ENCODE results near the gene ZNF773. TPM values are rescaled to one million over a fixed set of nuclear protein-coding genes. Genes with fewer than 3 reads are reported as not detected.

ZNF773 gene
- total RNA-seq, 1 donor from 2014 or later = 3.9 TPM

DNA sequence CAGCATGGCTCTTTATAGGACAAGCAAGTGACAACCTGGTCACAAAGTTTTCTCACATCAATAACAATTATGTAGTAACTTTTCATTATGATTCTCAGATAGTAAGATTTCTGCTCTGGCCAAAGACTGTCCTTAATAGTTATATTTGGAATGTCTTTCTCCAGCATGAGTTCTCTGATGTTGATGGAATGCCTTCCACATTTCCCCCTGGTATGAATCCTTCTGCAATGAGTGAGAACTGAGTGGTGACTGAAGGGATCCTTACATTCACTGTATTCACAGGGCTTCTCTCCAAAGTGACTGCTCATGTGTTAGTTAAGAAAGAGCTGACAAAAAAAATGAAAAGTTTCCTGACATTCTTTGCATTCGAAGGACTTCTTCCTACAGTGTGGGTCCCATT, 46.8 kb downstream of the ZNF773 start:
- ATAC-seq (ENCODE audit: poor library complexity) = no peak
- DNase-seq = no peak
- intact Hi-C loops (cut with DNase I) = no loop called here

DNA sequence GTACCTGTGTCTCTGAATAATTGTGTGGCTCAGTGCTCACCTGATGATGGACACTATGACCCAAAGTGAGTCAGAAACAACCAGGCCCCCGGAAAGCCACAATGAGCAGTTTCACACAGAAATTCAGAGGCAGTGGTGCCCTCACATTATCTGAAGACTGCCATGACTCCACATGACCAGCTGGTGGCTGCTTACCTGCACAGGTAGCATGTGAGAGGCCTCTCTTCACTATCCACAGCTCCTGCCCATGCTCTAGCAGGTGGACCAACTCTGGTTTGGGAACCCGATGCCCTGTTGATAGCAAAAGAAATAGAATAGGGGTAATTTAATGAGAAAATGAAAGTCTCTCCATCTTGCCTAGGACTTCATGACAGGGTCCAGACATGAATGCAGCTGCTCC, 52.7 kb downstream of the ZNF773 start:
- DNase-seq (no peak), ATAC-seq (ENCODE audit: poor library complexity) (no peak)
- intact Hi-C loops (cut with DNase I) = no loop called here

DNA sequence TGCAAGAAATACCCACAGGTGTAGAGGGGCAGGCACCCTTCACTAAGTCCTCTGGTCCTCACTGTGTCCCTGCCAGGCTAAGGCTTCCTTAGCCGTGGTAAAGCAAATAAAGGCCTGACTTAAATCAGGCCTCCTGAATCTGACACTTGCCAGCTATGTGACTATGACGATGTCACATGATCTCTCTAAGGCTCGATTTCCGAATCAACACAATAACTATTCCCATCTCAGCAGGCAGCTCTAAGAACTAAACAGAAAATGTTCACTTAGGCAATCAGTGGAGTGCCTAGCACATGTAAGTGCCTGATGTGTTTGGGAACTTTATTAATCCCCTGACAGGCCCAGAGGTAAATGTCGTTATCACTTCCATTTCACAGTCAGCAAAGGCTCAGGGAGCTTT, 57.9 kb downstream of the ZNF773 start:
- DNase-seq (no peak), ATAC-seq (ENCODE audit: poor library complexity) (no peak)
- intact Hi-C loops (cut with DNase I) = no loop called here

Other genes with a start within 250 kb of the ZNF773 start
- gene ZNF460, start 219.5 kb upstream of the ZNF773 start, total RNA-seq = 23.0 TPM
- gene ZNF543, start 179.5 kb upstream of the ZNF773 start, total RNA-seq = 5.6 TPM
- gene ZNF304, start 148.7 kb upstream of the ZNF773 start, total RNA-seq = 7.5 TPM
- 9.1 TPM for gene TRAPPC2B, start 136.4 kb upstream of the ZNF773 start, total RNA-seq
- gene ZNF547, start 136.4 kb upstream of the ZNF773 start, total RNA-seq = 3.3 TPM
- 13.5 TPM for gene ZNF548, start 110.1 kb upstream of the ZNF773 start, total RNA-seq
- gene ZNF17, start 88.8 kb upstream of the ZNF773 start, total RNA-seq = 10.1 TPM
- gene ZNF749, start 64.6 kb upstream of the ZNF773 start, total RNA-seq = 3.4 TPM
- 3.7 TPM for gene VN1R1, start 42.8 kb upstream of the ZNF773 start, total RNA-seq
- gene ZNF772, start 22.4 kb upstream of the ZNF773 start, total RNA-seq = 21.4 TPM
- gene ZNF419, start 12.2 kb upstream of the ZNF773 start, total RNA-seq = 7.7 TPM
- gene ZNF549, start 27.4 kb downstream of the ZNF773 start, total RNA-seq = 4.2 TPM
- gene ZNF550, start 59.9 kb downstream of the ZNF773 start, total RNA-seq = 8.0 TPM
- gene ZNF416, start 79.0 kb downstream of the ZNF773 start, total RNA-seq = 4.2 TPM
- 3.8 TPM for gene ZIK1, start 84.2 kb downstream of the ZNF773 start, total RNA-seq
- 3.7 TPM for gene ZNF530, start 99.9 kb downstream of the ZNF773 start, total RNA-seq
- 15.7 TPM for gene ZNF134, start 114.3 kb downstream of the ZNF773 start, total RNA-seq
- 8.6 TPM for gene ZNF211, start 133.2 kb downstream of the ZNF773 start, total RNA-seq
- not detected for gene ZSCAN4, start 169.0 kb downstream of the ZNF773 start, total RNA-seq
- gene ZNF551, start 182.0 kb downstream of the ZNF773 start, total RNA-seq = 3.1 TPM
- 3.1 TPM for gene ZNF154, start 209.3 kb downstream of the ZNF773 start, total RNA-seq
- gene ZNF671, start 227.7 kb downstream of the ZNF773 start, total RNA-seq = 5.8 TPM
- 9.8 TPM for gene ZNF776, start 246.9 kb downstream of the ZNF773 start, total RNA-seq